HepG2 (cell line): Measurements from ENCODE around the gene RNU4-1. TPM values are rescaled to one million over a fixed set of nuclear protein-coding genes. Genes with fewer than 3 reads are reported as not detected.

Experiments used
- BCL6 ChIP-seq: IDR thresholded peaks from 2 replicates; pipeline ENCODE4 v1.6.1; 2016; ENCODE audit warnings: missing genetic modification reagents, missing compliant biosample characterization
- CEBPB ChIP-seq: IDR thresholded peaks from 2 replicates; pipeline ENCODE4 v1.6.1; 2011; ENCODE audit warnings: low read depth, low read length, improper control_type of control experiment, borderline replicate concordance
- CREBL2 ChIP-seq: sonication (generic); formaldehyde crosslinking; IDR thresholded peaks from 2 replicates; pipeline ENCODE4 v1.8.1; 2023; ENCODE audit warnings: missing genetic modification reagents, mild to moderate bottlenecking, borderline replicate concordance
- E2F1 ChIP-seq: sonication (generic); formaldehyde crosslinking; IDR thresholded peaks from 2 replicates; pipeline ENCODE4 v1.5.0; 2020; ENCODE audit warnings: missing genetic modification reagents
- GABPB1 ChIP-seq: IDR thresholded peaks from 2 replicates; pipeline ENCODE4 v1.6.1; 2016; ENCODE audit warnings: mild to moderate bottlenecking, missing genetic modification reagents, moderate library complexity, missing compliant biosample characterization
- GATAD2A ChIP-seq: IDR thresholded peaks from 2 replicates; pipeline ENCODE4 v1.6.1; 2016
- GTF2F1 ChIP-seq: fragments of 150-350 bp; IDR thresholded peaks from 2 replicates; pipeline ENCODE4 v1.6.1; 2014; ENCODE audit warnings: low read length
- HMG20A ChIP-seq: IDR thresholded peaks from 2 replicates; pipeline ENCODE4 v1.6.1; 2016; ENCODE audit warnings: borderline replicate concordance
- ISL2 ChIP-seq: sonication (generic); formaldehyde crosslinking; IDR thresholded peaks from 2 replicates; pipeline ENCODE4 v1.5.0; 2020; ENCODE audit warnings: missing genetic modification reagents
- KMT2A ChIP-seq: sonication (generic); formaldehyde crosslinking; IDR thresholded peaks from 2 replicates; pipeline ENCODE4 v1.4.0; 2020; ENCODE audit warnings: missing genetic modification reagents
- PRDM10 ChIP-seq: sonication (generic); formaldehyde crosslinking; IDR thresholded peaks from 2 replicates; pipeline ENCODE4 v1.4.0; 2020; ENCODE audit warnings: low read depth, missing genetic modification reagents
- RAD51 ChIP-seq: fragments of 450-650 bp; IDR thresholded peaks from 2 replicates; pipeline ENCODE4 v1.6.1; 2016; ENCODE audit warnings: borderline replicate concordance
- SMAD9 ChIP-seq: sonication (generic); formaldehyde crosslinking; IDR thresholded peaks from 2 replicates; pipeline ENCODE4 v1.5.1; 2020; ENCODE audit warnings: mild to moderate bottlenecking, missing genetic modification reagents
- STAG1 ChIP-seq: sonication (generic); formaldehyde crosslinking; IDR thresholded peaks from 2 replicates; pipeline ENCODE4 v1.4.0; 2020; ENCODE audit warnings: missing genetic modification reagents
- TARDBP ChIP-seq: sonication (generic); formaldehyde crosslinking; IDR thresholded peaks from 2 replicates; pipeline ENCODE4 v1.8.0; 2022; ENCODE audit warnings: mild to moderate bottlenecking, missing genetic modification reagents
- TFAP4 ChIP-seq: sonication (generic); IDR thresholded peaks from 2 replicates; pipeline ENCODE4 v1.6.1; 2016; ENCODE audit warnings: low read depth, borderline replicate concordance
- ZBTB20 ChIP-seq: sonication (generic); formaldehyde crosslinking; IDR thresholded peaks from 2 replicates; pipeline ENCODE4 v1.8.1; 2023; ENCODE audit warnings: missing genetic modification reagents, low read depth, mild to moderate bottlenecking, borderline replicate concordance
- ZC3H4 ChIP-seq: sonication (generic); formaldehyde crosslinking; IDR thresholded peaks from 2 replicates; pipeline ENCODE4 v1.4.0; 2020; ENCODE audit warnings: missing genetic modification reagents, borderline replicate concordance
- ZNF460 ChIP-seq: sonication (generic); formaldehyde crosslinking; IDR thresholded peaks from 2 replicates; pipeline ENCODE4 v1.5.1; 2020; ENCODE audit warnings: missing genetic modification reagents, mild to moderate bottlenecking, borderline replicate concordance
- ZNF543 ChIP-seq: sonication (generic); formaldehyde crosslinking; IDR thresholded peaks from 2 replicates; pipeline ENCODE4 v1.4.0; 2020; ENCODE audit warnings: mild to moderate bottlenecking, missing genetic modification reagents
- ZNF720 ChIP-seq: sonication (generic); formaldehyde crosslinking; IDR thresholded peaks from 2 replicates; pipeline ENCODE4 v1.4.0; 2020; ENCODE audit warnings: missing genetic modification reagents
- ZNF784 ChIP-seq: sonication (generic); formaldehyde crosslinking; IDR thresholded peaks from 2 replicates; pipeline ENCODE4 v1.5.1; 2020; ENCODE audit warnings: missing genetic modification reagents, mild to moderate bottlenecking, borderline replicate concordance
- polyA plus RNA-seq, 8 experiments: library from polyadenylated mRNA; depleted of rRNA in 3 of 8; stranded (reverse) in 7 of 8; unstranded in 1 of 8; fragments of >200 nt; fragmentation: Illumina TruSeq in 4 of 8; extraction: Trizol in 4 of 8; gene quantifications; 2 replicates each; pipeline versions ENCODE4 v1.2.1 to v1.2.3, GENCODE V29; 2011 to 2016; ENCODE audit warnings: low read depth in 4 of 8, missing spikeins in 1 of 8, mixed read lengths in 1 of 8; ENCODE audit not compliant: insufficient read depth in 1 of 8
- total RNA-seq, 5 experiments: library from RNA; depleted of rRNA; stranded (reverse); fragments of >200 nt; fragmentation: Illumina TruSeq; extraction: Trizol; gene quantifications; 2 replicates each; pipeline ENCODE4 v1.2.3, GENCODE V29; 2016; ENCODE audit warnings: low read depth in 1 of 5

RNU4-1 gene
- total and polyA plus RNA-seq, 2 of the 13 experiments (the other 11 are each of a cell fraction or from before 2014, with no cell fraction given) = 7,407 TPM; not detected in 1

GRCh38 chr12:120317224-120318105 lies 24.4 kb upstream of the RNU4-1 start (continued):
- TF ChIP-seq TARDBP (CRISPR knock-in tag) (no peak), TFAP4 (peak; percentile 46; the same call in 1 of the 2 replicates), CEBPB (peak; percentile 67; the same call in 1 of the 2 replicates), BCL6 (CRISPR knock-in tag) (peak; percentile 21; the same call in 1 of the 2 replicates), CREBL2 (CRISPR knock-in tag) (no peak), ZC3H4 (CRISPR knock-in tag) (no peak), GABPB1 (CRISPR knock-in tag) (peak; percentile 86), ISL2 (CRISPR knock-in tag) (peak; percentile 59), RAD51 (peak; percentile 99), ZNF460 (no peak; the same call in 1 of the 2 replicates), ZNF784 (no peak), HMG20A (CRISPR knock-in tag) (no peak), E2F1 (CRISPR knock-in tag) (peak; percentile 1; the same call in 1 of the 2 replicates), ZNF720 (CRISPR knock-in tag) (no peak), ZBTB20 (CRISPR knock-in tag) (no peak), GATAD2A (no peak; the same call in 1 of the 2 replicates), GTF2F1 (peak; percentile 91), SMAD9 (CRISPR knock-in tag) (no peak), PRDM10 (0 out of 2 replicates have a peak, but pooled peaks have one; percentile 38), STAG1 (CRISPR knock-in tag) (0 out of 2 replicates have a peak, but pooled peaks have one; percentile 7), KMT2A (CRISPR knock-in tag) (peak; percentile 64; the same call in 1 of the 2 replicates), ZNF543 (CRISPR knock-in tag) (peak; percentile 52; the same call in 1 of the 2 replicates)
